HG03039 (cell line): ENCODE data around the gene RPRD2.
"Not testable (repeated sequence)": the region's sequence is repeated elsewhere in the genome, so short reads cannot be mapped to it uniquely, and the experiment has no call there.

Experiments used
- ATAC-seq: cut with Tn5 transposase; IDR thresholded peaks from one replicate; pipeline ENCODE4 v1.9.1; 2021; ENCODE audit warnings: mild to moderate bottlenecking, moderate library complexity; ENCODE audit not compliant: unreplicated experiment

Gene RPRD2

DNA sequence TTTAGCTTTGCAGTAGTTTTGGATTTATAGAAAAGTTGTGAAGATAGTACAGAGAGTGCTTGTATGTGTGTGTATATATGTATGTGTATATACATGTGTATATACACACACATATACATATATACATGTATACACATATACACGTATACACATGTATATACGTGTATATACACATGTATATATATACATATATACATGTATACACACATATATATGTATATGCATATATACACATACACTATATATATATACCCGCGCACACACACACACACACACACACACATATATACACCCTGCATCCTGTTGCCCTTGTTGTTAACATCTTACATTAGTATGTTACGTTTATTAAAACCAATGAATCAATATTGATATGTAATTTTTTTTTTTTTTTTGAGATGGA, 24.3 kb downstream of the RPRD2 start:
- no peak for ATAC-seq

DNA sequence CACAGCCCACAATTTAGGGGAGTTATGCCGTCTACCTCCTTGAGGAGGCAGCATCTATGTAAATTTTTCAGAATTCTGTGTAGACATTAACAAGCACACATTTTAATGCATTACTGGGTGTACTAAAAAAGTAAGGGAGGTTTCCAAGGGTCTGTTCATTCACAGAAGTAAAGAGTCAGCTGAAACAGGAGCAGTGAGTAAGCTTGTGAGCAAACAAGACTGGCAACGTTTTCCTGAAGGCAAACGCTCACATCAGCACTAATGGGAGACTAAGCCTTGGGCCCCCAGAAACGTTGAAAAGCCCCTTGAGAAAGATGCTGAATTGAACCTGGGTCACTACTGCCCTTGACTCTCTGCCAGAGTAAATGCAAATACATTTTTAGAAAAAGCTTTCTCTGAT, 25.7 kb downstream of the RPRD2 start:
- no peak for ATAC-seq

DNA sequence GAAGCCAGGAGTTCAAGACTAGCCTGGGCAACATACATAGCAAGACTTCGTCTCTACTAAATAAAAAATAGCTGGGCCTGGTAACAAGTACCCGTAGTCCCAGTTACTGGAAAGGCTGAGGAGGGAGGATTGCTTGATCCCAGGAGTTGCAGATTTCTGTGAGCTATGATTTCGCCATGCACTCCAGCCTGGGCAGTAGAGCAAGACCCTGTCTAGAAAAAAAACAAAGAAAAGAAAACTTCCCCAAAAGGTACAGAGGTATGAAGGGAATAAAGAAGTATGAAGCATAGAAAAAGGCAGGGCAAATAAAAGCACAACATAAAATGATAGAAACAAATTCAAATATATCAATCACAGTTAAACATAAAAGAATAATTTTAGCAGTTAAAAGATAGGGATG, 28.7 kb downstream of the RPRD2 start:
- no peak for ATAC-seq

DNA sequence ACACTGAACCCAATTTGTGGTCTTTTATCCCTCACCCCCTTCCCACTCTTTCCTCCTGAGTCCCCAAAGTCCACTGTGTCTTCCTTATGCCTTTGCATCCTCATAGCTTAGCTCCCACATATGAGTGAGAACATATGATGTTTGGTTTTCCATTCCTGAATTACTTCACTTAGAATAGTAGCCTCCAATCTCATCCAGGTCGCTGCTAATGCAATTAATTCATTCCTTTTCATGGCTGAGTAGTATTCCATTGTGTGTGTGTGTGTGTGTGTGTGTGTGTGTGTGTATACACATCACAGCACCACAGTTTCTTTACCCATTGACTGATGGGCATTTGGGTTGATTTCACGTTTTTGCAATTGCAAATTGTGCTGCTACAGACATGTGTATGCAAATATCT, 31.2 kb downstream of the RPRD2 start:
- not testable (repeated sequence) for ATAC-seq

DNA sequence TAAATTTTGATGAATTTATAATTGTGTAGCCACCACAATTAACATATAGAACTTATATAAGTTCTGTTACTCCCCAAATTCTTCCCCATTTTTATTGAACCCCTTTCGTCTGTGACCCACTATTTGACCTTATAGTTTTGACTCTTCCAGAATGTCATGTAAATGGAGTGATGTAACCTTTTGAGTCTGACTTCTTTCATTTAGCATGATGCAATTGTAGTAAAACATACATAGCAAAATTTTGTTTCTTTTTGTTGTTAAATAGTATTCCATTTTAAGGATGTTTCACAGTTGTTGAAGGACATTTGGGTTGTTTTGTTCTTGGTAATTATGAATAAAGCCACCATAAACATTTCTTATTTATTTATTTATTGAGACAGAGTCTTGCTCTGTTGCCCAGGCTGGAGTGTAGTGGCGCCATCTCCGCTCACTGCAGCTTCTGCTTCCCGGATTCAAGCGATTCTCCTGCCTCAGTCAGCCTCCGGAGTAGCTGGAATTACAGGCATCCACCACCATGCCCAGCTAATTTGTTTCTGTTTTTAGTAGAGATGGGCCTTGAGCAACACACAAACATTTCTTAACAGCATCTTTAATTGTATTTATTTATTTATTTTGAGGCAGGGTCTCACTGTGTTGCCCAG, 33.6 kb downstream of the RPRD2 start:
- ATAC-seq: no peak

DNA sequence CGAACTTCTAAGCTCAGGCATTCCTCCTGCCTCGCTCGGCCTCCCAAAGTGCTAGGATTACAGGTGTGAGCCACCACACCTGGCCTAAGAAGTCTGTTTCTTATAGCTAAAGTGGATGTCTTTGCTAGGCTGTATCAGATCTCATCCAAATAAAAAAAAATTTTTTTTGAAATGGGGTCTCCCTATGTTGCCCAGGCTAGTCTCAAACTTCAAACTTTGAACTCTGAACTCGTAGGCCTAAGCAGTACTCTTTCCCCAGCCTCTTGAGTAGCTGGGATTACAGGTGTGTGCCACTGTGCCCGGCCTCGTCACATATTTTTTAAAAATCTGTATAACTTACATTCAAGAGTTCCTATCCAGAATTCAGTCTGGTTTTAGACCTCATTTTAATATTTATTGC, 40.5 kb downstream of the RPRD2 start:
- no peak for ATAC-seq

DNA sequence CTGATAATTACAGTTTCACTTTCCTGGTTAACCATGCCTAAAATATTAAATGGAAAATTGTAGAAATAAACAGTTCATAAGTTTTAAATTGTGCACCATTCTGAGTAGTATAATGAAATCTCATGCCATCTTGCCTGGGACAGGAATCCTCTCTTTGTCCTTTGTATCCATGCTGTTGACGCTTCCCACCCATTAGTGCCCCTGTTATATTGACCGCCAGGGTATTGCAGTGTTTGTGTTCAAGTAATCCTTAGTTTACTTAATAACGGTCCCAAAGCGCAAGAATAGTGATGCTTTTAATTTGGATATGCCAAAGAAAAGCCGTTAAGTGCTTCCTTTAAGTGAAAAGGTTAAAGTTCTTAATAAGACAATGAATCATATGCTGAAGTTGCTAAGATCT, 41.7 kb downstream of the RPRD2 start:
- ATAC-seq: no peak

DNA sequence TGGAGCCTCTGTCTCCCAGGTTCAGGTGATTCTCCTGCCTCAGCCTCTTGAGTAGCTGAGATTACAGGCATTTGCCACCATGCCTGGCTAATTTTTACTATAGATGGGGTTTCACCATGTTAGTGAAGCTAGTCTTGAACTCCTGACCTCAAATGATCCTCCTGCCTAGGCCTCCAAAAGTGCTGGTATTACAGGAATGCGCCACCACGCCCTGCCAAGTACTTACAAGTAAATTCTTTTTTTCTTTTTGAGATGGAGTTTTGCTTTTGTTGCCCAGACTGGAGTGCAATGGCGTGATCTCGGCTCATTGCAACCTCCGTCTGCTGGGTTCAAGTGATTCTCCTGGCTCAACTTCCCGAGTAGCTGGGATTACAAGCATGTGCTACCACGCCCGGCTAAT, 42.5 kb downstream of the RPRD2 start:
- ATAC-seq: no peak

DNA sequence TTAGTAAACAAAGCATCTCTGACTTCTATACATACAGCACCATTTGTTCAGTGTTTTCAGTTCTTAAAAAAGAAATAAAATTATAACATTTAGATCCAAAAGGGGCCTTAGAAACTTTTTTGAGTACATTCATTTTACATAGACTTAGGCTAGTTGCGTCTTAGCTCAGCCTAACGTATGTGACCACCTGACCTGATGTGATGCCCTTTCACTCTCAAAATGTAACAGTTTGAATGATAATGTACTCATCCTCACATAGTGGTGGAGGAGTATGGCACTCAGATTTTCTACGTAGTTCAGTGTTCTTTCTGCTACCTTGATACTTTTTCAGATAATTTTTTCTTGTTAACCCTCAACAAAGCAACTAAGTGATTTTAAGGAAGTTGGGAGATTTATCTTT, 43.4 kb downstream of the RPRD2 start:
- ATAC-seq: no peak

DNA sequence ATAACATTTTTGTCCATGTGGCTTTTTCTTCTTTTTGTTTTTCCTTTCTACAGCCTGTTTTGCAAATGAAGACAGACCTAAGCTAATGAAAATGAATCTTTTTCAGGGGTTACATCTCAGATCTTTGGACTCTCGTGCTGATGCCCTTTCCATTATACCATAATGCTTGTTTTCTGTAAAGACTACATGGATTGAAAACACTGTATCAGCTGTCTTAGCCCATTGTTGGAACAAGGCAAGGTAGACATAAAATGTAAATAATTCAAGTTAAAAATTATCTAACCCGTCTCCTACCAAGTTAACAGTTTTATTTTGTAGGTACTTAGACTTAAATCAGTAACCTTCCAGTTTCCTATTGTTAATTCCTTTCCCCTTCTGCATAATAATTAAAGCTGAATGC, 44.9 kb downstream of the RPRD2 start:
- ATAC-seq: no peak

DNA sequence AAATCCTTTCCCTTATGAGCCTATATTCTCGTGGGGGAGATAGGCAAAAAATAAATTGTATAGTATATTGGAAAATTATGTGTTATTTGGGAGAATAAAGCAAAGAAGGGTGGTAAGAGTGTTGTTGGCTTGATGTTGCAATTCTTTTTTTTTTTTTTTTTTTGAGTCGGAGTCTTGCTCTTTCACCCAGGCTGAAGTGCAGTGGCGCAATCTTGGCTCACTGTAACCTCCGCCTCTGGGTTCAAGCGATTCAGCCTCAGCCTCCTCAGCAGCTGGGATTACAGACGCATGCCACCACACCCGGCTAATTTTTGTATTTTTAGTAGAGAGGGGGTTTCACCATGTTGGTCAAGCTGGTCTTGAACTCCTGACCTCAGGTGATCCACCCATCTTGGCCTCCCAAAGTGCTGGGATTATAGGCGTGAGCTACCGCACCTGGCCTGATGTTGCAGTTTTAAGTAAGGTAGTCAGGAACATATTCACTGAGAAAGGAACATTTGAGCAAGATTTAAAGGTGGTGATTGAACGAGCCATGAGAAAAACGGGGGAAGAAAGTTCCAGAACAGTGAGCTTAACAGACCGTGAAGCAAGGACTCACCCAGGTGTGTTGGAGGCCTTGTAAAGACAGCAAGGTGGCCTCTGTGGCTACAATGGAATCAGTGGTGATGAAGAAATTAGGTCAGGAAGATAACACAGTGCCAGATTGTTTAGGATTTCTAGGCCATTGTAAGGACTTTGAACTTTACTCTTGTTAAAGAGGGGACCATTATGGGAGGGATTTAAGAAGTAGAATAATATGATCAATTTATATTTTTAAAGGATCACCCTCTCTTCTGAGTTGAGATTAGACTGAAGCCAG, 45.8 kb downstream of the RPRD2 start:
- no peak for ATAC-seq

DNA sequence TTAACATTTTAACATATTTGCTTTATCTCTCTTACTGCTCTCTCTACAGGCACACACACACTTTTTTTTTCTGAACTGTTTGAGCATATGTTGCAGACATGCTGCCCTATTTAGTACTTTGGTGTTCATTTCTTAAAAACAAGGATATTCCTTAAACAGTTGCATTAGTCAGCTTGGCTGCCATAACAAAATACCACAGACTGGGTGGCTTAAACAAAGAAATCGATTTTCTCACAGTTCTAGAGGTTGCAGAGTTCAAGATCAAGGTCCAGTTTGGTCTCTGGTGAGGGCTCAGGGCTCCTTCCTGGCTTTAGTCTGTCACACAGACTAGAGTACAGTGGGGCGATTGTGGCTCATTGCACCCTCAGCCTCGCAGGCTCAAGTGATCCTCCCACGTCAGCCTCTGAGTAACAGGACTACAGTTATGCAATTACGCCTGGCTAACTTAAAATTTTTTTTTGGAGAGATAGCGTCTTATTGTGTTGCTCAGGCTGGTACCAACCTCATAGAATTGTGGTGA, 46.7 kb downstream of the RPRD2 start:
- ATAC-seq: no peak

DNA sequence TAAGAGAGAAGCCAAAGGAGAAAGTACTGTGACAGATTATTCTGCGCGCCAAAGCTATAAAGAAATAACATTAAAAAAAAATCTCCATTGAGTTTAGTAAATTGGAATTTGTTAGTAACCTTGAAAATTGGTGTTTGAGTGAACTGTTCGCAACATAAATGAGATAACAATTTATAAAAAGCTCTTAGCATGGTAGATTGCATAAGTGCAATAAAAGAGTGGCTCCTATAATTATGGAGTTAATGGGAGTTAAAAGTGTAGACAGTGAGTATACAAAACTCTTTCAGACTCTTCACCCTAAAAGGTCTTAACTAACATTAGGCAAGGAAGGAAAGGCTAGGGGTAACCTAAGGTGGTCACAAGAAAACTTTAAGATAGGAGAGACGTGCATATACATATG, 50.6 kb downstream of the RPRD2 start:
- no peak for ATAC-seq

DNA sequence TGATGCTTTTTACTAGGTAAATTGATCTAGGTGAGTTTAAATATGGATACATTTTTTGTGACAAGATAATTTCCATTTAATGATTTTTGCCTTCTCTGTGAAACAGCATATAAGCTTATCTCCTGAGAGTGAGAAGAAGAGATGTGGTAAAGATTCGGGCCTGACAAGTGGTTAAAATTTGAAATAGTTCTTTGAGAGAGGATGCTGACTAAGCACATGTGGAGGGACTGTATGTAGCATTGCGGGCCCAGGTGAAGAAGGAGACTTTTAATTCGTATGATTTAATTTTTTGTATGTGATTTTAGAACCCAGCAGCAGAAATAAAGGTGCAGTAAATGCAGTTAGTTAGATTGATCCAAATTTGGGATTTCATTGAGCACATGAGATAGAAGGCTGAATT, 51.9 kb downstream of the RPRD2 start:
- ATAC-seq: no peak

DNA sequence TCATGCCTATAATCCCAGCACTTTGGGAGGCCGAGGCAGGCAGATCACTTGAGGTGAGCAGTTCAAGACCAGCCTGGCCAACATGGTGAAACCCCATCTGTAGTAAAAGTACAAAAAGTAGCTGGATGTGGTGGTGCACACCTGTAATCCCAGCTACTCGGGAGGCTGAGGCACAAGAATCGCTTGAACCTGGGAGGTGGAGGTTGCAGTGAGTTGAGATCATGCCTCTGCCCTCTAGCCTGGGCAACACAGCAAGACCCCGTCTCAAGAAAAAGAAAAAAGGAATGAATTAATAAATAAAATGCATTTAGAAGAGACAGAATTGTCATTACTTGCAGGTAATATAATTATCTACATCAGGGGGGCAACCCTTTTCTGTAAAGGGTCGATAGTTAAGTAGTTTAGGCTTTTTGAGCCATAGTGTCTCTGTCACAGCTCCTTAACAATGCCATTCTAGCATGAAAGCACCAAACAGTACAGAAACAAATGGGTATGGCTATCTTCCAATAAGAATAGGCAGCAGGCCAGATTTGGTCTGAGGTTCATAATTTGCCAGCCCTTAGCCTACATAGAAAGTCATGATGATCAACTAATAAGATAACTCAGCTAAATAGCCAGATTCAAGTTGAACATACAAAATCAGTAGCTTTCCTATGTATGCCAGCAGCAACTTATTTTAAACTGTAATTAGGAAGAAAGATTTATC, 56.8 kb downstream of the RPRD2 start:
- no peak for ATAC-seq

DNA sequence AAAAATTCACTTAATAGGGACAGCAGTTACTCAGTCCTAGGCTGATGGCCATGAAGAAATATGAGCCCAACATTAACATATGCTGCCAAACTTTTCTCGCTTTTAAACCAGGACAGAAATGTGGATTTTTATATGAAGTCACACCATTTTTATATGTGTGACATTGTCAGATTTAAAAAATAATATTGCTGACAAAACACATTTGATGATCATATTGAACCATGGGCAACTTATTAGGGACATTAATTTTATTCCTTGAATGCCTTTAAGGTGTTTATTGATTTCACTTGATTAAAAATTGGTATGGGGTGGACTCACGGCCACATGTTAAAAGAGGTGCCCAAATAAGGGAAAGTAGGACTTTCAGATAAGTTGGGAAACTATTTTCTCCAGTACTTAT, 58.6 kb downstream of the RPRD2 start:
- no peak for ATAC-seq

DNA sequence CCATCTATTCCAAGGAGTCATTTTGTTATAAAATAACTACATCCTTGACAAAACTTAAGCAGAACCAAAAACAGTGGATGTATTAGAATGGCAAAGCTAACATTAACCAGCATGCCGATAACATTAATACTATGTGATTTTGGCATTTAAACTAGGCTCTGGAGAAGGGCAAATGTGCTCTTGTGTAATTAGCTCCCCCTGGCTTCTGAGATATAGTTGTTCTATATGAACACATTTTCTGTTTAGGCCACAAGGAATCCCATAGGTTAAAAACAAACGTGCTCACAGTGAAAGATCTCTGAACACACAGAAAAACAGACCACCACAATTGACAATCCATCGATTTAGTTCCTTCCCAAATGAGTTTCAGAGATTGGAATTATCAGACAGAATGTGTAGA, 65.9 kb downstream of the RPRD2 start:
- no peak for ATAC-seq

DNA sequence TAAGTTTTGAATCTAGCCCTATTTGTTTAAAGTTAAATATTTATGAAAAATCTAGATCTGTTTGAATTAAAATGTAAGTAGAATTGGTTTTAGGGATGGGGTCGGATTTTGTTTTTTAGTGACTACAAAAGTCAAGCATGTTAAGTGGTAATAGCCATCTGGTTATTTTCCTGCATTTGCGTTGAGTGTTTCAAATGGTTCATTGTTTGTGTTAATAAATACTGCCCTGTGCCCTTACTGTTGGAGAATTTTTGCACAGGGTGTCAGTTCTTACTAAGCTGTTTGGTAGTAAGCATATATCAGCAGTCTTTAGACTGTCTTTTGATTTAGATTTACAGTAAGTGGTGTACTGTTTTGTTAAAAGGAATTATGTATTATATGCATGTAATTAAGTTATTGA, 77.2 kb downstream of the RPRD2 start:
- ATAC-seq: no peak

DNA sequence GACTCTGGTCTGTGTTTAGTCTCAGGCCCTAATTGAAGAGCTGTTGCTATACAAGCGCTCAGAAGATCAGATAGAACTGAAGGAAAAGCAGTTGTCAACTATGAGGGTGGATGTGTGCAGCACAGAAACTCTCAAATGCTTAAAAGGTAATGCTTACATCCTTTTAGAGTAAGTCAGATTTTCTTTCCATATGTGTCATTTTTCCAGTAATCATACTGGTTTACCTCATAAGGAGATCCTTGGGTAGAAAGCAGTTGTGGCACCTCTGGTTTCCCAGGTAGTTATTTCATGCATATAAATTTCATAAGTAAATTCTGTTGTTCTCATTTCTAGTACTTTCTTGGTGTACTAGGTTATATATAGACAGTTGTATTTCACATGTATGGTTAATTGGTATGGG, 80.3 kb downstream of the RPRD2 start:
- no peak for ATAC-seq

DNA sequence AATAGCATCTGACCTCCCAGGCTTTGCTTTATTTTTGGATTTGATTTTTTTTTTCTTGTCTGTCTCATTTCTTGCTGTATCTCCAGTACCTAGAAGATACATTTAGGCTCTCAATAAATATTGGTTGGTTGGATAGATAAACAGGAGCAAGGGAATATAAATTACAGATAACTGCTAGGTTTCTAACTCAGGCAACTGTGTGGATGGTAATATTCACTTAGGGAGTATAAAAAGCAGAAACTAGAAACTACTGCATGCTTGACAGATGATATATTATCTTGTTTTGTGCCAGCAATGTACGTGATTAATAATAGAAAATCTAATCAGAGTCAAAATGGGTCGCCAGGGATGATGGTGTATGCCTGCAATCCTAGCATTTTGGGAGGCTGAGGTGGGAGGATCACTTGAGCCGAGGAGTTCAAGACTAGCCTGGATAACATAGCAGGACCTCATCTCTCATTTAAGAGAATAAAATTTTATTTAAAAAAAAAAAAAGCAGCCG, 92.2 kb downstream of the RPRD2 start:
- ATAC-seq: no peak

DNA sequence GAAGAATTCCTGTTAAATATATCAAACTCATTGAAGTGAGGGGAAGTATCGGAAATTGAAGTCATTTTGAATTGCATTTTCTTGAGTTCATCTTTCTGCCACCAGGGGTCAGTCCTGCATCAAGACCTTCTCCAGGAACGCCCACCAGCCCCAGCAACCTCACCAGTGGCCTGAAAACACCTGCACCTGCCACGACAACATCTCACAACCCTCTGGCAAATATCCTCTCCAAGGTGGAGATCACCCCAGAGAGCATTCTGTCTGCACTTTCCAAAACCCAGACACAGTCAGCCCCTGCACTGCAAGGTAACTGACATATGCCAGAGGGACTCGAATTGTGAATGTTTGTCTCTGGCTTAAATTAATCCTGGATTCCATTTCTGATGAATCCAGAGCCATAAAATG, 100.5 kb downstream of the RPRD2 start:
- no peak for ATAC-seq

DNA sequence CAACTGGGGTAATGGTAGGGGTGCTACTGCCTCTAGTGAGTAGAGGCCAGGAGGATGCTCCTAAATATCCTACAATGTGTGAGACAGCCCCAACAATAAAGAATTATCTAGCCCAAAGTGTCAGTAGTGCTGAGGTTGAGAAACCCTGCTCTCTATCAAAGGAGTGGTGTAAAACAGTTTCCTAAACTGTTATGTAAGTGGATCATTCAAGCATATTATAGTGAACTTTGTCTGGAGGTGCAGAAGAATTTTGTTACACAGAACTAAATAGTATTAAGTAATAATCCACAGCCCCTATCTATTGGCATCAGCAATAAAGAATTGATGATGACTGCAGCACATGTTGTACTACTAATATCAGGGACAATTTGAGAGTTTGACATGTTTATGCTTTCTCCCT, 103.0 kb downstream of the RPRD2 start:
- no peak for ATAC-seq
